DMS114 treated with DMSO at 0.1 percent for 48 hours (cell line): ENCODE measurements around the gene RAB5A.
"Not testable (repeated sequence)": the region's sequence is repeated elsewhere in the genome, so short reads cannot be mapped to it uniquely, and the experiment has no call there.

Source experiments
- DNase-seq: peaks from one replicate; lab custom pipeline; 2025; ENCODE audit not compliant: unreplicated experiment; lab: John Stamatoyannopoulos, UW

RAB5A gene

DNA sequence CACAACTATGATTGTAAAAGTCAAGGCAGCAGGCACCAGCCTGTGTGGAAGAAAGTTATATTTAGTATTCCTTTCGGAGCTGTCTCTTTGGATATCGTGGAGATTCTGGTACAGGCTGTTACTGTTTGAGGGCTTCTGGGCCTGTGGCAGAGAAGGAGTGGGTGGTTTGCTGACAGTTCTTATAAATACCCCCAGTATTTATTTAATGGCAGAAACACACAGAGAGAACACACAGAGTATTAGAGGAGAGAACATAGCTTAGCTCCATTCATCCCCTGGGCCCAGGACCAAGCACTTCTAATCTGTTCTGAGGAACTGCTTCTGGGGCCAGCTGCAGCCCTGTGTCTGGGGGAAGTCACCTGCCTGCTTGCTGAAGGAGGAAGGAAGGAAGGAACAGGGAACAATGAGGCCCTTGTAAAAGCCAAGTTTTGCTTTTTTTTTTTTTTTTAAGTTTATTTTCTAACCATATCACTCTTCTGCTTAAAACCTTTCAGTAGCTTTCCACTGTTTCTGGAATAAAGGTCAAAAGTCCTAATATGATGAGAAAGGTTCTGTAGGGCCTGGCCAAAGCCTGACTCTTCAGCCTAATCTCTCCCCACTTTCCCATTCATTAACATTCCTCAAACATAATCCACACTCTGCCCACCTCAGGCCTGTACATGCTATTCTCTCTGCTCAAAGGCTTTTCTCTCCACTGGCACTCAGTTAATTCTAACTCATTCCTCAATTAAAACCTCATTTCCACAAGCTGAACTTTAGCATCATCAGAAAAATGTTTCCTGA lies 76.9 kb downstream of the RAB5A start:
- DNase-seq, result no peak

DNA sequence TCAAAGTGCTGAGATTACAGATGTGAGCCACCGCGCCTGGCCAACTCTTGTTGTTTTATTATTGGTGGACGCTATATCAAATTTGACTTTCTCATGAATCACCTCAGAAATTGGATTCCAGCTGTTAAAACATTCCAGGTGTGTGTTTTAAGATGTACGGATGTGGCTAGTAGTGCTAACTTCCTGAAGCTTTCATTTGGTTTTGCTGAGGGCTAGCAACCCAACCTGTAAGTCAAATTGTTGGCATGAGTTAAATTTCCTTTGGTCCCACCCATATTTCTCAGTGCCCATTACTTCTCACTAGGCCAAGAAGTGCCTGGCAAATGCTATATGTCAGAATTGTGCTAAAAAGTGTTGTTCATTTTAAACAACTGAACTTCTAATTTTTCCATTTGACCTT lies 80.2 kb downstream of the RAB5A start:
- no peak for DNase-seq

DNA sequence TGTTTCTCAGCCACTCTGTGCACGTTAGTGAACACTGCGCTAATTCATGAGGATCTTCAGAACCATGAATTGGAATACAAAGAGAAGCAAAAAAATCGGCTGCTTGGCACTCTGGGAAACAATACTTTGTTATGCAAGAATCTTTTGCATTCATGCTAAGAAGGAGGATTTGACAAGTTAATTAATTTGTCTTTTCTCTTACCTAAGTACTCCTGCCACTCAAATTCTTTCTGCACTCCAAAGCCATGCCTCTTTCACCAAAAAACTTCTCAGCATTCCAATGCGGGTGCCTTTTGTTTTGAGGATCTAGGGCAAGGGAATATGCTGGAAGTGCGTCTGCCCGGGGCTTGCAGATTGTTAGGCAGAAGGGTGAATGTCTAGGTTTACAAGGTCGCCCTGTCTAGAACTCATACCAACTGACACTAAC lies 82.0 kb downstream of the RAB5A start:
- no peak for DNase-seq

DNA sequence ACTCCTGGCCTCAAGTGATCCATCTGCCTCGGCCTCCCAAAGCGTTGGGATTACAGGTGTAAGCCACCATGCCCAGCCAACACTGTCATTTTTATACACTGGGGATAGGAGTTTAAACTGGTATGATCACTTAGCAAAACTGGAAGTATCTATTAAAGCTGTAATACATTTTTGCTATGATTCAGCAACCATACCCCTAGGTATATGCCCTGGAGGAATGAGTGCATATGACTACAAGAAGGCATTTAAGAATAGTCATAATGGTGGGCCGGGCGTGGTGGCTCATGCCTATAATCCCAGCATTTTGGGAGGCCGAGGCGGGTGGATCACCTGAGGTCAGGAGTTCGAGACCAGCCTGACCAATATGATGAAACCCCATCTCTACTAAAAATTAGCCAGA lies 85.0 kb downstream of the RAB5A start:
- DNase-seq, result not testable (repeated sequence)
